Hematopoietic multipotent progenitor cell (in vitro differentiated cells): ENCODE results near the gene CLSTN2. TPM values are rescaled to one million over a fixed set of nuclear protein-coding genes. Genes with fewer than 3 reads are reported as not detected.
A peak's percentile ranks its signal among the peaks of the same experiment; 100 is the strongest.

ENCODE experiments used
- DNase-seq, 3 donors: peaks; one replicate each; pipeline ENCODE4 v3.0.0-alpha.2; 2011 to 2015; ENCODE audit warnings: low read depth in 2 of 3, low spot score in 2 of 3
- total RNA-seq: library from RNA; depleted of rRNA; stranded (reverse); fragments of >200 nt; gene quantifications from one replicate; pipeline ENCODE4 v1.2.3, GENCODE V29; 2012

The CLSTN2 gene
- total RNA-seq, 1 donor, result under 0.01 TPM

- no peak for DNase-seq
Observed at GRCh38 chr3:140467104-140467577, 532.2 kb downstream of the CLSTN2 start.

- DNase-seq, result no peak
Observed at GRCh38 chr3:140467796-140468315, 532.9 kb downstream of the CLSTN2 start.

GRCh38 chr3:140468407-140468806, 533.4 kb downstream of the CLSTN2 start:
- DNase-seq, result no peak

DNA sequence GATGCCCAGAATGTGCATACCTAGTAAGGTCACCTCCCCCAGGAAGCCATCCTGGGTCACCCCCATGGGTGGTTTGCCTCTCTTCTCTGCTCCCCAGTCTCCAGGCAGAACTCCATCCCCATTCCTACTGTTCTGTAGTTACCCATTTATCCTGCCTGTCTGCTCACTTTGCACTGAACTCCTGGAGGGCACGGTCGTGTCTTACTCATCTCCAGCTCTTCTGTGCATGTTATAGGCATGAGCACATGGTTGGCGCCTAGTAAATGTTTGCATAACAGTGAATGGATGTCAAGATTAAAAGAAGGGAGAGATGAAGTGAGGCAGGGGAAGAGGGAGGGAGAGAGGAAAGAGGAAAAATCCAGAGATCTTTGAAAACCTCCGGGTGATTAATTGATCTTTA, 534.5 kb downstream of the CLSTN2 start:
- DNase-seq, result no peak

DNA sequence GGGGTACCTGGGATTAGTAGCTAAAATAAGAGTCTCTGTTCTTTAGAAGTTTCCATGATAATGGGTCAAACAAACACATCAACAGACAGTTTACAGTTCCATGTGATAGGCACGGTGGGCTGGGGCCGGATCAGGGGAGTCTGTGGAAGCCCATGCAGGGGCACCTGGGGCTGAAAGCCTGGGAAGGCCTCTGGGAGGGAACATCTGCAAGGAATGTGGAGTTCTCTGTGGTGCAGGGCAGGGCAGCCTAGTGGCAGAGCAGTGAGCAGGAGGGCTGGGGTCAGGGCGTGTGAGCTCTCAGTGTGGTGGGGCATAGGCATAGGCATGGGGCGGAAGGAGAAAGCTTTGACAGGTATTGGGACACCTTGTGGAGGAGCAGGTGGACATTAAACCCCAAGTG, 535.2 kb downstream of the CLSTN2 start:
- DNase-seq, result no peak

GRCh38 chr3:140470962-140471361, 536.0 kb downstream of the CLSTN2 start:
- DNase-seq, result no peak

DNA sequence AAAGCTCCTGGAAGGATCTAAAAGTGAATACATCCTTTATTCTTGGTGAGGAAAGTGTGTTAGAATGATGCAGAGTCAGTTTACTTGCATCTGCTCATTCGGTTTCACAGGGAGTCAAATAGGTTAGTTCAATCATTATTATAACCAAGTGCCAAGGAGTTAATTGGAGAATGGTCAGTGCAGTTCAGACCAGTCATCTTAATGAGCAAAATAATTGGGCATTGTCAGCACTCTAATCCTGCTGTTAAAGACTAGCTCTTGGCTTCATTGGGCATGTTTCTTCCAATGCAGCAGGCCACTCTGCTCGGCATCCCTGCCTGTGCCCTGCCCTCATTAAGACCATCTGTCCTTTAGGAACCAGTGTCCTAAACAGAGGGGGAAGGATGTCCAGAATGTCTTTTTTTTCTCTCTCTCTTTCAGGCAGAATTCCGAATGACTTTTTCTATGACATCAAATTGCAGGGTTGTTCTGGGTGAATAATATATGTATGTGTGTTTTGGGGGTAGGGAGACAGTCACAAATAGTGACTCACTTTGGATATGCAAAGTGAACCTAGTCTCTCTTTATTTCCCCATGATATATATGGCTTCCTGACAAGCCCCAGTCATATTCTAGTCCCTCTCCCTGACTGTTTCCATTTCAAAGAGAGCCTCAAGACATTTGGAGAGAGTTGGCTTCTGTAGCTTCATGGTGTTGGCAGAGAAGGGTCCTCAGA, 537.5 kb downstream of the CLSTN2 start:
- DNase-seq, result no peak

- DNase-seq, result no peak
Observed at GRCh38 chr3:140487566-140487965, 552.6 kb downstream of the CLSTN2 start.

DNA sequence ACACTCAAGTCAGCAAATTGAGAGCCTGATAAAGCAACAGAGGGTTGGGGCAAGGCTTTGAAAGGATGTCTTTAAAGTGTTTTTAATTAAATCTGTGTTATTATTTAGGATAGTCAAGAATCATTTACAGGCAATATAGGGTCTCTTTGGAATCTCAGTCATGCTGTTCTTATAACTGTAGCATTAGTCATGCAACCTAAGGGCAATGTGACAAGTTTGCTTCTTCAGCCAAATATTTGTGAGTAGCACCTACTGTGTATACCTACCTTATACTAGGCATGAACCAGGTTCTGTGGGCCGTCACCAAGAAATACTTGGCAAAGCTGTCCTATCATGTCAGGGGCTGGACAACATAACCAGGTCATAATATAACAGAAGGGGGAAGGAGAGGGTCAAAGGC, 558.3 kb downstream of the CLSTN2 start:
- DNase-seq, result no peak

DNA sequence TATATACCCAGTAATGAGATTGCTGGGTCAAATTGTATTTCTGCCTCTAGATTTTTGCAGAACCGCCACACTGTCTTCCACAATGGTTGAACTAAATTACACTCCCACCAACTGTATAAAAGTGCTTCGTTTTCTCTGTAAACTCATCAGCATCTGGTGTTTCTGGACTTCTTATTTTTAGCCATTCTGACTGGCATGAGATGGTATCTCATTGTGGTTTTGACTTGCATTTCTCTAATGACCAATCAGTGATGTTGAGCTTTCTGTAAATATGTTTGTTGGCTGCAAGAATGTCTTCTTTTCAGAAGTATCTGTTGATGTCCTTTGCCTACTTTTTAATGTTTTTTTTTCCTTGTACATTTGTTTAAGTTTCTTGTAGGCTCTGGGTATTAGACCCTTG, 560.0 kb downstream of the CLSTN2 start:
- no peak for DNase-seq

DNA sequence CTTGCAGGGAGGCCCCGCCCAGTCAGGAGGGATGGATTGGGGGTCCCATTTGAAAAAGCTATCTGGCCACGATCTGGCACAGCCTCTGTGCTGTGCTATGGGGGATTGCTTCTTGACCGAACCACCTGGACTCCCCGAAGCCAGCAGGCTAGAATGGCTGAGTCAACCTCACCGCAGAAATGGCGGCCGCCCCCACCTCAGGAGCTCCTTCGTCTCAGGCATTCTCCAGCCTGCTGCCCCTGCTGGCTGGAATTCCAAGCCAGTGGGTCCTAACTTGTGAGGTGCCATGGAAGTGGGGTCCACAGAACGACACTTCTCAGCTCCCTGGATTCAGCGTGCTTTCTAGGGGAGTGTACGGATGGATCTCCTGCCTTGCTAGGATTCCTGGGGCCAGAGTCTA, 562.3 kb downstream of the CLSTN2 start:
- no peak for DNase-seq

GRCh38 chr3:140499114-140499757, 564.3 kb downstream of the CLSTN2 start:
- peak in 1 of 3 donors; percentile 33 for DNase-seq

GRCh38 chr3:140500473-140500872, 565.5 kb downstream of the CLSTN2 start:
- no peak for DNase-seq

GRCh38 chr3:140501061-140501769, 566.2 kb downstream of the CLSTN2 start:
- DNase-seq, result no peak

- DNase-seq, result no peak
Observed at GRCh38 chr3:140501770-140502364, 566.9 kb downstream of the CLSTN2 start.

DNA sequence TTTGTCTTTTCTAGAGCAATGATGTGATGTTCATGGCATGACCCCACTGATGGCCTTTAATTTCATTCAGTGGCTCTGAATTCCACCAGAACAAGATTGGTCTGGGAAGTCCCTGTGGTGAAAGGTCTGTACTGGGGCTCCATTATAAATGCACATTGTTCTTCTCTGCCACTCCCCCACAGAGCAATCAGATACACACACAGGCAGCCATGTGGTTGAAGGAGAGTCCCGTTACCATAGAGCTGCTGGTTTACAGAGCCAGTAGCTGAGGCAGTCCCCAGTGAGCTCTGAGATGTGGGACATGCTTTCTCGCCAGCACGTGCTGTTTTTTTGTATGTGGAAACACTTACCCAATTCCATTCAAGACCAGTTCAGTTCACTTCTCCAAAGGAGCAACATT, 570.2 kb downstream of the CLSTN2 start:
- DNase-seq, result no peak

- DNase-seq, result no peak
Observed at GRCh38 chr3:140505876-140506275, 570.9 kb downstream of the CLSTN2 start.

DNA sequence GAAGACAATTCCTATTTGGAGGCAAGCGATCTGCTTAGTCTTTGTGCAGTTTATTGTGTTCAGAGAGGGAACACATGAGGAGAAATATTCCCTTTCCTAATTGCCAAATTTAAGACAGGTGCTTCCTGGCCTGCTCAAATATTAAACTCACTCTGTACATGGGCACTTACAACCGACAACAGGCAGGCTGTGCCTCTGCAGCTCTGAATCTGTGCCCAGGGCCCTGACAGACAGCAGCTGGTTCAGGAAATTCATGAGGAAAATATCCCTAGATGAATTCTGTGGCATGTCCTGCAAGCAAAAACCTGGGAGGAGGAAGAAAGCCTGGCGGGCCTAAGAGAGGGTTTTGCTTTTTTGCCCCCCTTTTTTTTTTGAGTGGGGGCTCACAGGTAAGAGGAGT, 573.6 kb downstream of the CLSTN2 start:
- DNase-seq, result no peak

DNA sequence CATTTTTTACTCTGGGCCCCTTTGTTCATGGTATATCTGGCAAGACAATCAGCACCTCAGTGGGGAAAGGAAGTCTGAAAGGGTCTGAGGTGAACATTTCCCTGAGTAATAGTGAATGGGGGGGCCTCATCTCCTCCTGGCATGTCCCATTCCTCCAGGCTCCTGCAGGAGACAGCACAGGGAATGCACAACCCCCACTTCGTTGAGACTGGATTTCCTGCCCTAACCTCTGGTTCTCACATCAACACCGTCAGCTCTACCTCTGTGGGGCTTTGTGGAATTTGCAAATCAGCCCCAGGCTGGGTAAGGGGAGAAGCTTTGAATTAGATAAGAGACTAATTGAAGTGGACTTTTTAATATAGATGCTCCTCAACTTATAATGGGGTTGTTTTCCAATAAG, 574.5 kb downstream of the CLSTN2 start:
- DNase-seq, result no peak

DNA sequence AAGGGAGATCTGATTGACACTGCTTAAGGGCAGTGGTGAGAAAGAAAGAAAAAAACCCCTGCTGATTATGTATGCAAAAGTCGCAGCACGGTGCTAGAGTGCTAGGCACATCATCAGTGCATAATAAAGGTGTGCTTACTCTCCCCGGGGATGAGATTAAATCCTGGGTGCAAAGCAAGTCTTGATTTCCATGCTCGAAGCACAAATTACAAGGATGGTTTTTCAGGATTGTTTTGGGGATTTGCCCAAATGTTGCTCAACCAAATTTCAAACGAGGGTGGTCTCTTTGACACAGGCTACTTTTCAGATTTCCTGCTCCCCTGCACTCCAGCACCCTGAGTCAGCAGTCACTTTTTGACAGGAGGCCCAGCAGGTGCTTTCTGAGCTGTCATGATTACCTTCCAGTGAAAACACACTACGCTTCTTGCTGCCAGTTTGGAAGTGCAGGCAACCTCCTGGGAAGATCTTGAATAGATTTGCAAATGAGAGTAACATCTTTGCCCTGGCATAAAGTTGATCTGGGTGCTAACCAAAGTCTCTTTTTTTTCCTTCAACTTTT, 575.4 kb downstream of the CLSTN2 start:
- no peak for DNase-seq
